CD14-positive monocyte (primary cell): Measurements from ENCODE around the gene PDE4D. TPM values are rescaled to one million over a fixed set of nuclear protein-coding genes. Genes with fewer than 3 reads are reported as not detected.

Experiments
- DNase-seq, 3 donors: peaks; one replicate each; pipeline ENCODE4 v3.0.0-alpha.2; 2011 to 2022
- H2AFZ ChIP-seq: 2 replicates; pipeline ENCODE4 v1.6.0; 2012; ENCODE audit warnings: mild to moderate bottlenecking, low read depth, low read length, inconsistent platforms; ENCODE audit not compliant: insufficient read depth, poor library complexity, severe bottlenecking
- H3K27ac ChIP-seq, 2 donors: 1 replicate in 1 of 2; 2 replicates in 1 of 2; pipeline ENCODE4 v1.5.1; 2012 to 2013; ENCODE audit warnings: low read length in 2 of 2, control low read depth in 1 of 2, inconsistent platforms in 1 of 2, low read depth in 1 of 2, mild to moderate bottlenecking in 1 of 2
- H3K27me3 ChIP-seq, 2 donors: one replicate each; pipeline versions ENCODE4 v1.6.0 to v1.6.1; 2011 to 2013; ENCODE audit warnings: low read length in 2 of 2; ENCODE audit not compliant: control insufficient read depth in 2 of 2, insufficient read depth in 2 of 2
- H3K36me3 ChIP-seq, 2 donors: replicated peaks in 1 of 2; 1 replicate in 1 of 2; 2 replicates in 1 of 2; pipeline versions ENCODE4 v1.5.1 to v1.6.1; 2012 to 2013; ENCODE audit warnings: low read length in 2 of 2, control low read depth in 1 of 2, inconsistent platforms in 1 of 2, mild to moderate bottlenecking in 1 of 2; ENCODE audit not compliant: insufficient read depth in 2 of 2, control insufficient read depth in 1 of 2
- H3K4me1 ChIP-seq, 2 donors: 1 replicate in 1 of 2; 2 replicates in 1 of 2; pipeline versions ENCODE4 v1.5.1 to v1.6.1; 2012 to 2013; ENCODE audit warnings: low read length in 2 of 2, control low read depth in 1 of 2, inconsistent platforms in 1 of 2, mild to moderate bottlenecking in 1 of 2, moderate library complexity in 1 of 2; ENCODE audit not compliant: insufficient read depth in 2 of 2, control insufficient read depth in 1 of 2
- H3K4me2 ChIP-seq: replicated peaks from 2 replicates; pipeline ENCODE3; 2012; ENCODE audit warnings: low read length, moderate library complexity, mild to moderate bottlenecking; ENCODE audit not compliant: poor library complexity, severe bottlenecking; ENCODE audit errors: extremely low read depth
- H3K4me3 ChIP-seq, 3 experiments: fragments of 200-600 bp in 1 of 3; sonication (generic) in 1 of 3; replicated peaks in 1 of 3; 1 replicate in 2 of 3; 2 replicates in 1 of 3; pipeline ENCODE4 v1.5.1; 2011 to 2013; ENCODE audit warnings: low read length in 3 of 3, mild to moderate bottlenecking in 3 of 3, control low read depth in 2 of 3, low read depth in 2 of 3, inconsistent platforms in 1 of 3, moderate library complexity in 1 of 3
- H3K79me2 ChIP-seq: 2 replicates; pipeline ENCODE4 v1.6.0; 2012; ENCODE audit warnings: mild to moderate bottlenecking, control low read depth, inconsistent platforms, low read length, moderate library complexity; ENCODE audit not compliant: insufficient read depth
- H3K9ac ChIP-seq: 2 replicates; pipeline ENCODE4 v1.6.0; 2017; ENCODE audit warnings: low read length, mild to moderate bottlenecking; ENCODE audit not compliant: insufficient read depth, poor library complexity, severe bottlenecking
- H3K9me3 ChIP-seq, 2 donors: replicated peaks in 1 of 2; 1 replicate in 1 of 2; 2 replicates in 1 of 2; pipeline versions ENCODE4 v1.5.1 to v1.6.1; 2012 to 2013; ENCODE audit warnings: low read length in 2 of 2, control low read depth in 1 of 2; ENCODE audit not compliant: control insufficient read depth in 1 of 2, insufficient read depth in 1 of 2
- H4K20me1 ChIP-seq: 2 replicates; pipeline ENCODE4 v1.6.0; 2012; ENCODE audit warnings: mild to moderate bottlenecking, low read length, control low read depth, moderate library complexity; ENCODE audit not compliant: insufficient read depth
- H3K27ac Mint-ChIP-seq, 7 donors: one replicate each; pipeline ENCODE4 v1.8.0; 2020; ENCODE audit warnings: mild to moderate bottlenecking in 7 of 7, mixed read lengths in 7 of 7, moderate library complexity in 6 of 7, inconsistent platforms in 2 of 7
- H3K27me3 Mint-ChIP-seq, 3 donors: one replicate each; pipeline ENCODE4 v1.8.0; 2021 to 2022; ENCODE audit warnings: low read depth in 3 of 3, mild to moderate bottlenecking in 3 of 3, mixed read lengths in 3 of 3, moderate library complexity in 3 of 3, inconsistent platforms in 1 of 3
- H3K36me3 Mint-ChIP-seq, 2 donors: one replicate each; pipeline ENCODE4 v1.8.0; 2020; ENCODE audit warnings: mixed read lengths in 2 of 2, inconsistent platforms in 1 of 2, mild to moderate bottlenecking in 1 of 2
- H3K4me1 Mint-ChIP-seq: one replicate; pipeline ENCODE4 v1.8.0; 2020; ENCODE audit warnings: mild to moderate bottlenecking, mixed read lengths
- H3K4me3 Mint-ChIP-seq, 2 donors: one replicate each; pipeline ENCODE4 v1.8.0; 2020; ENCODE audit warnings: mild to moderate bottlenecking in 2 of 2, mixed read lengths in 2 of 2, moderate library complexity in 1 of 2
- H3K9me3 Mint-ChIP-seq, 7 donors: one replicate each; pipeline ENCODE4 v1.8.0; 2020 to 2022; ENCODE audit warnings: mixed read lengths in 7 of 7, mild to moderate bottlenecking in 6 of 7, moderate library complexity in 6 of 7, inconsistent platforms in 2 of 7
- WGBS: methylation state at CpG from one replicate; pipeline ENCODE4 v1.1.5; 2013; ENCODE audit warnings: missing lambda C conversion rate; ENCODE audit not compliant: insufficient coverage; 5-methylcytosine and 5-hydroxymethylcytosine counted together
- intact Hi-C, 2 donors: fragments of 100-400 bp; cut with micrococcal nuclease; formaldehyde crosslinking; loops; one replicate each; pipeline versions ENCODE4 v1.15.0 to v1.15.1; 2023
- polyA plus RNA-seq, 3 donors: library from polyadenylated mRNA; depleted of rRNA in 1 of 3; unstranded in 2 of 3; stranded (reverse) in 1 of 3; fragments of 300-500 nt in 2 of 3; fragments of >200 nt in 1 of 3; fragmentation: Illumina TruSeq in 2 of 3; gene quantifications; 1 replicate in 2 of 3; 2 replicates in 1 of 3; pipeline ENCODE4 v1.2.3, GENCODE V29; 2012 to 2021
- TF ChIP-seq, protein P1 (sequence below): fragments of 200-600 bp; IDR thresholded peaks from one replicate; pipeline ENCODE4 v1.8.0; 2022; ENCODE audit warnings: antibody characterized with exemption, mild to moderate bottlenecking

PDE4D gene
- polyA plus RNA-seq, 3 donors: 1.9 to 3.4 (median 2.8) TPM

- Histone ChIP-seq H2AFZ (no peak overlapping the region), H3K79me2 (no peaks in the 10 kb centered on the region), H3K9ac (no peak overlapping the region), H3K9me3 (no peaks in the 10 kb centered on the region), H3K4me2 (no peak overlapping the region), H3K36me3 (no peaks in the 10 kb centered on the region), H3K27ac (no peak overlapping the region), H3K27me3 (no peaks in the 10 kb centered on the region), H4K20me1 (no peaks in the 10 kb centered on the region), H3K4me3 (no peak overlapping the region), H3K4me1 (no peaks in the 10 kb centered on the region)
- Mint-ChIP-seq H3K9me3 (no peaks in the 10 kb centered on the region), H3K4me3 (no peak overlapping the region), H3K27me3 (no peaks in the 10 kb centered on the region), H3K27ac (no peak overlapping the region), H3K36me3 (no peaks in the 10 kb centered on the region), H3K4me1 (peaks cover 17% of the 10 kb centered on the region)
- WGBS: no CpG with 5 or more reads among the region's 2 CpGs
- intact Hi-C loops: no loop called here
- no peak for DNase-seq
- TF ChIP-seq, protein P1, sequence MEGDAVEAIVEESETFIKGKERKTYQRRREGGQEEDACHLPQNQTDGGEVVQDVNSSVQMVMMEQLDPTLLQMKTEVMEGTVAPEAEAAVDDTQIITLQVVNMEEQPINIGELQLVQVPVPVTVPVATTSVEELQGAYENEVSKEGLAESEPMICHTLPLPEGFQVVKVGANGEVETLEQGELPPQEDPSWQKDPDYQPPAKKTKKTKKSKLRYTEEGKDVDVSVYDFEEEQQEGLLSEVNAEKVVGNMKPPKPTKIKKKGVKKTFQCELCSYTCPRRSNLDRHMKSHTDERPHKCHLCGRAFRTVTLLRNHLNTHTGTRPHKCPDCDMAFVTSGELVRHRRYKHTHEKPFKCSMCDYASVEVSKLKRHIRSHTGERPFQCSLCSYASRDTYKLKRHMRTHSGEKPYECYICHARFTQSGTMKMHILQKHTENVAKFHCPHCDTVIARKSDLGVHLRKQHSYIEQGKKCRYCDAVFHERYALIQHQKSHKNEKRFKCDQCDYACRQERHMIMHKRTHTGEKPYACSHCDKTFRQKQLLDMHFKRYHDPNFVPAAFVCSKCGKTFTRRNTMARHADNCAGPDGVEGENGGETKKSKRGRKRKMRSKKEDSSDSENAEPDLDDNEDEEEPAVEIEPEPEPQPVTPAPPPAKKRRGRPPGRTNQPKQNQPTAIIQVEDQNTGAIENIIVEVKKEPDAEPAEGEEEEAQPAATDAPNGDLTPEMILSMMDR: no peak
Observed at GRCh38 chr5:59341155-59341554, 552.4 kb downstream of the PDE4D start.

DNA sequence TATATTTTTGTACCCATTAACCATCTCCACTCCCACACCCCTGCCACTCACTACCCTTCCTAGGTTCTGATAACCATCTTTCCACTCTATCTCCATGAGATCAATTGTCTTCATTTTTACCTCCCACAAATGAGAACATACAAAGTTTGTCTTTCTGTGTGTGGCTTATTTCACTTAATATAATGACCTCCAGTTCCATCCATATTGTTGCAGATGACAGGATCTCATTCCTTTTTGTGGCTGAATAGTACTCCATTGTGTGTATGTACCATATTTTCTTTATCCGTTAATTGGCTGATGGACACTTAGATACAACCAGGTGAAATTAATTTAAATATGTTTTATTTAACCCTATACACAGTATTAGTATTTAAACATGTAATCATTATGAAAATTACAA, 552.9 kb downstream of the PDE4D start:
- Histone ChIP-seq H3K36me3 (no peaks in the 10 kb centered on the region), H4K20me1 (no peaks in the 10 kb centered on the region), H3K9me3 (no peaks in the 10 kb centered on the region), H3K27ac (no peak overlapping the region), H3K4me3 (no peak overlapping the region), H2AFZ (no peak overlapping the region), H3K4me2 (no peak overlapping the region), H3K4me1 (no peaks in the 10 kb centered on the region), H3K27me3 (no peaks in the 10 kb centered on the region), H3K9ac (no peak overlapping the region), H3K79me2 (no peaks in the 10 kb centered on the region)
- H3K27me3 Mint-ChIP-seq: no peaks in the 10 kb centered on the region
- no peaks in the 10 kb centered on the region for H3K36me3 Mint-ChIP-seq
- DNase-seq: no peak
- H3K9me3 Mint-ChIP-seq: no peaks in the 10 kb centered on the region
- no peak overlapping the region for H3K27ac Mint-ChIP-seq
- WGBS: no CpG with 5 or more reads among the region's 1 CpG
- intact Hi-C loops: no loop called here
- H3K4me3 Mint-ChIP-seq: no peak overlapping the region
- H3K4me1 Mint-ChIP-seq: peaks cover 17% of the 10 kb centered on the region
- TF ChIP-seq, protein P1: no peak
